SK-N-SH treated with all-trans-retinoic acid at 6 μM for 48 hours (cell line): ENCODE results near the gene RPS6KA2.

Experiments used
- ATAC-seq: fragments of 200-7000 bp; cut with Tn5 transposase; 3 replicates; pipeline ENCODE4 v1.9.1; 2020; ENCODE audit warnings: mild to moderate bottlenecking, moderate library complexity
- ARNTL ChIP-seq: fragments of 450-650 bp; formaldehyde crosslinking; IDR thresholded peaks from 2 replicates; pipeline ENCODE4 v1.5.0; 2020; ENCODE audit warnings: low read depth, mild to moderate bottlenecking, moderate library complexity, borderline replicate concordance
- BACH2 ChIP-seq: fragments of 250-450 bp; sonication (Bioruptor Pico); IDR thresholded peaks from 2 replicates; pipeline ENCODE4 v1.9.0; 2021; ENCODE audit warnings: mild to moderate bottlenecking, borderline replicate concordance
- CREB5 ChIP-seq: fragments of 250-450 bp; sonication (Bioruptor Pico); IDR thresholded peaks from 2 replicates; pipeline ENCODE4 v1.5.1; 2020; ENCODE audit warnings: low read depth, mild to moderate bottlenecking, moderate library complexity
- CSDC2 ChIP-seq: fragments of 250-450 bp; sonication (Bioruptor Pico); IDR thresholded peaks from 2 replicates; pipeline ENCODE4 v1.5.0; 2020; ENCODE audit warnings: mild to moderate bottlenecking, moderate library complexity
- CSRNP3 ChIP-seq: fragments of 250-450 bp; sonication (Bioruptor Pico); IDR thresholded peaks from 2 replicates; pipeline ENCODE4 v1.5.1; 2021; ENCODE audit warnings: mild to moderate bottlenecking, moderate library complexity
- ESRRG ChIP-seq: fragments of 250-450 bp; sonication (Bioruptor Pico); IDR thresholded peaks from 2 replicates; pipeline ENCODE4 v1.6.1; 2021; ENCODE audit warnings: mild to moderate bottlenecking
- GLIS3 ChIP-seq: fragments of 250-450 bp; sonication (Bioruptor Pico); IDR thresholded peaks from 2 replicates; pipeline ENCODE4 v1.5.0; 2020; ENCODE audit warnings: mild to moderate bottlenecking, moderate library complexity
- ISL1 ChIP-seq: fragments of 250-450 bp; sonication (Bioruptor Pico); IDR thresholded peaks from 2 replicates; pipeline ENCODE4 v2.1.2; 2022; ENCODE audit warnings: mild to moderate bottlenecking, moderate library complexity
- OSR1 ChIP-seq: fragments of 250-450 bp; sonication (Bioruptor Pico); IDR thresholded peaks from 2 replicates; pipeline ENCODE4 v1.8.0; 2022; ENCODE audit warnings: moderate library complexity, mild to moderate bottlenecking, inconsistent platforms
- PATZ1 ChIP-seq: fragments of 250-450 bp; sonication (Bioruptor Pico); IDR thresholded peaks from 2 replicates; pipeline ENCODE4 v1.8.0; 2020; ENCODE audit warnings: mild to moderate bottlenecking, moderate library complexity, borderline replicate concordance
- PPARA ChIP-seq: fragments of 250-450 bp; sonication (Bioruptor Pico); IDR thresholded peaks from 2 replicates; pipeline ENCODE4 v1.5.0; 2020; ENCODE audit warnings: mild to moderate bottlenecking, borderline replicate concordance
- TCF4 ChIP-seq: fragments of 250-450 bp; sonication (Bioruptor Pico); IDR thresholded peaks from 2 replicates; pipeline ENCODE4 v1.8.0; 2021; ENCODE audit warnings: mild to moderate bottlenecking, moderate library complexity, borderline replicate concordance
- TOX ChIP-seq: fragments of 250-450 bp; sonication (Bioruptor Pico); IDR thresholded peaks from 2 replicates; pipeline ENCODE4 v1.8.0; 2021; ENCODE audit warnings: mild to moderate bottlenecking, moderate library complexity, borderline replicate concordance
- ZC3H10 ChIP-seq: fragments of 250-450 bp; sonication (Bioruptor Pico); IDR thresholded peaks from 2 replicates; pipeline ENCODE4 v1.5.1; 2021; ENCODE audit warnings: mild to moderate bottlenecking, moderate library complexity
- ZFP3 ChIP-seq: fragments of 250-450 bp; sonication (Bioruptor Pico); IDR thresholded peaks from 2 replicates; pipeline ENCODE4 v1.5.0; 2020; ENCODE audit warnings: mild to moderate bottlenecking, moderate library complexity
- ZNF565 ChIP-seq: fragments of 450-650 bp; formaldehyde crosslinking; conservative IDR thresholded peaks from 2 replicates; pipeline ENCODE4 v1.5.0; 2020; ENCODE audit warnings: low read depth, mild to moderate bottlenecking, moderate library complexity
- ZNF70 ChIP-seq: fragments of 450-650 bp; formaldehyde crosslinking; IDR thresholded peaks from 2 replicates; pipeline ENCODE4 v1.5.0; 2020; ENCODE audit warnings: mild to moderate bottlenecking, moderate library complexity
- ZNF8 ChIP-seq: fragments of 450-650 bp; formaldehyde crosslinking; IDR thresholded peaks from 2 replicates; pipeline ENCODE4 v1.5.0; 2020; ENCODE audit warnings: mild to moderate bottlenecking, moderate library complexity
- TF ChIP-seq, protein P1 (sequence below): fragments of 250-450 bp; sonication (Bioruptor Pico); IDR thresholded peaks from 2 replicates; pipeline ENCODE4 v1.8.0; 2021; ENCODE audit warnings: low read depth, mild to moderate bottlenecking, moderate library complexity, borderline replicate concordance
- TF ChIP-seq, protein P2 (sequence below): fragments of 250-450 bp; sonication (Bioruptor Pico); IDR thresholded peaks from 2 replicates; pipeline ENCODE4 v1.5.0; 2020; ENCODE audit warnings: mild to moderate bottlenecking, moderate library complexity

The RPS6KA2 gene

GRCh38 chr6:166415306-166415705, 211.7 kb downstream of the RPS6KA2 start:
- no peak for ATAC-seq
- TF ChIP-seq TOX (CRISPR knock-in tag) (no peak), ZC3H10 (no peak), PPARA (no peak), OSR1 (CRISPR knock-in tag) (no peak)

GRCh38 chr6:166413491-166413951, 213.5 kb downstream of the RPS6KA2 start:
- ATAC-seq, result no peak
- no peak for TF ChIP-seq TOX (CRISPR knock-in tag)
- no peak for TF ChIP-seq ZNF565 (CRISPR knock-in tag)
- TF ChIP-seq ZFP3 (CRISPR knock-in tag), result no peak
- no peak for TF ChIP-seq ZNF70
- TF ChIP-seq PATZ1 (CRISPR knock-in tag), result no peak
- no peak for TF ChIP-seq GLIS3 (CRISPR knock-in tag)
- TF ChIP-seq ZC3H10, result no peak
- no peak for TF ChIP-seq ZNF8 (CRISPR knock-in tag)
- TF ChIP-seq BACH2 (CRISPR knock-in tag), result no peak
- TF ChIP-seq, protein P1, sequence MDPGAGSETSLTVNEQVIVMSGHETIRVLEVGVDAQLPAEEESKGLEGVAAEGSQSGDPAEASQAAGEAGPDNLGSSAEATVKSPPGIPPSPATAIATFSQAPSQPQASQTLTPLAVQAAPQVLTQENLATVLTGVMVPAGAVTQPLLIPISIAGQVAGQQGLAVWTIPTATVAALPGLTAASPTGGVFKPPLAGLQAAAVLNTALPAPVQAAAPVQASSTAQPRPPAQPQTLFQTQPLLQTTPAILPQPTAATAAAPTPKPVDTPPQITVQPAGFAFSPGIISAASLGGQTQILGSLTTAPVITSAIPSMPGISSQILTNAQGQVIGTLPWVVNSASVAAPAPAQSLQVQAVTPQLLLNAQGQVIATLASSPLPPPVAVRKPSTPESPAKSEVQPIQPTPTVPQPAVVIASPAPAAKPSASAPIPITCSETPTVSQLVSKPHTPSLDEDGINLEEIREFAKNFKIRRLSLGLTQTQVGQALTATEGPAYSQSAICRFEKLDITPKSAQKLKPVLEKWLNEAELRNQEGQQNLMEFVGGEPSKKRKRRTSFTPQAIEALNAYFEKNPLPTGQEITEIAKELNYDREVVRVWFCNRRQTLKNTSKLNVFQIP (CRISPR knock-in tag), result no peak
- no peak for TF ChIP-seq CREB5 (CRISPR knock-in tag)
- TF ChIP-seq OSR1 (CRISPR knock-in tag), result no peak
- no peak for TF ChIP-seq ARNTL
- no peak for TF ChIP-seq CSDC2 (CRISPR knock-in tag)
- TF ChIP-seq, protein P2, sequence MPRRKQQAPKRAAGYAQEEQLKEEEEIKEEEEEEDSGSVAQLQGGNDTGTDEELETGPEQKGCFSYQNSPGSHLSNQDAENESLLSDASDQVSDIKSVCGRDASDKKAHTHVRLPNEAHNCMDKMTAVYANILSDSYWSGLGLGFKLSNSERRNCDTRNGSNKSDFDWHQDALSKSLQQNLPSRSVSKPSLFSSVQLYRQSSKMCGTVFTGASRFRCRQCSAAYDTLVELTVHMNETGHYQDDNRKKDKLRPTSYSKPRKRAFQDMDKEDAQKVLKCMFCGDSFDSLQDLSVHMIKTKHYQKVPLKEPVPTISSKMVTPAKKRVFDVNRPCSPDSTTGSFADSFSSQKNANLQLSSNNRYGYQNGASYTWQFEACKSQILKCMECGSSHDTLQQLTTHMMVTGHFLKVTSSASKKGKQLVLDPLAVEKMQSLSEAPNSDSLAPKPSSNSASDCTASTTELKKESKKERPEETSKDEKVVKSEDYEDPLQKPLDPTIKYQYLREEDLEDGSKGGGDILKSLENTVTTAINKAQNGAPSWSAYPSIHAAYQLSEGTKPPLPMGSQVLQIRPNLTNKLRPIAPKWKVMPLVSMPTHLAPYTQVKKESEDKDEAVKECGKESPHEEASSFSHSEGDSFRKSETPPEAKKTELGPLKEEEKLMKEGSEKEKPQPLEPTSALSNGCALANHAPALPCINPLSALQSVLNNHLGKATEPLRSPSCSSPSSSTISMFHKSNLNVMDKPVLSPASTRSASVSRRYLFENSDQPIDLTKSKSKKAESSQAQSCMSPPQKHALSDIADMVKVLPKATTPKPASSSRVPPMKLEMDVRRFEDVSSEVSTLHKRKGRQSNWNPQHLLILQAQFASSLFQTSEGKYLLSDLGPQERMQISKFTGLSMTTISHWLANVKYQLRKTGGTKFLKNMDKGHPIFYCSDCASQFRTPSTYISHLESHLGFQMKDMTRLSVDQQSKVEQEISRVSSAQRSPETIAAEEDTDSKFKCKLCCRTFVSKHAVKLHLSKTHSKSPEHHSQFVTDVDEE (CRISPR knock-in tag), result no peak
- TF ChIP-seq ESRRG (CRISPR knock-in tag), result no peak
- no peak for TF ChIP-seq TCF4 (CRISPR knock-in tag)
- no peak for TF ChIP-seq CSRNP3 (CRISPR knock-in tag)
- TF ChIP-seq ISL1 (CRISPR knock-in tag), result no peak

DNA sequence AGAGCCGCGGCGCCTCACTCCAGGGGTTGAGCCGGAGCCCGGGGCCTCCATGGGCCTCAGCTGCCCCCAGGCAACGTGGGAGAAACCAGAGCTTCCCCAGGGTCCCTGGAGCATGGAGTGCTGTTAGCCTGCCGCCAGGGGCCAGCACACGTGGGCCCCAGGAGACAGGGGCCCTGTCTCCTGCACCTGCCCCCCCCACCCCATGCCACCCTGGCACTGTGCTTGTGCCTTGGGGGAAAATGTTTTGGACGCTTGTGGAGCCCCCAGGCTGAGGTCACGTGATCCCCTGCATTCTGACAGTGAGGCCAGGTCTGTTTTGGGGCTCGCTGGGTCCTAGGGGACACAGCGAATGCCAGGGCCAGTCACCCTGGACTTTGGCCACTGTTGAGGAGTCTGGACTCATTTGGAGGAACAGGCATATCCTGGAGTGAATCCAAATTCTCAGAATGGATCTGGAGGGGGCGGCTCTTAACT, 214.1 kb downstream of the RPS6KA2 start:
- ATAC-seq, result no peak

More for the DNA sequence above, 214.1 kb downstream of the RPS6KA2 start:
- TF ChIP-seq ZNF70 (no peak), GLIS3 (CRISPR knock-in tag) (no peak), BACH2 (CRISPR knock-in tag) (no peak), TCF4 (CRISPR knock-in tag) (no peak)
- TF ChIP-seq, protein P2 (CRISPR knock-in tag), result no peak
